DMS79 (cell line): ENCODE results near the gene LYZL4.

ENCODE experiments used
- DNase-seq: peaks from one replicate; lab custom pipeline; 2025; lab: John Stamatoyannopoulos, UW

The LYZL4 gene

GRCh38 chr3:42371776-42372175 lies 38.6 kb downstream of the LYZL4 start:
- no peak for DNase-seq

- DNase-seq, result no peak
Measured at GRCh38 chr3:42369832-42370231, 40.6 kb downstream of the LYZL4 start.

- DNase-seq, result no peak
Measured at GRCh38 chr3:42369304-42369703, 41.1 kb downstream of the LYZL4 start.

- DNase-seq, result no peak
Measured at GRCh38 chr3:42368861-42369260, 41.5 kb downstream of the LYZL4 start.

- no peak for DNase-seq
Measured at GRCh38 chr3:42367903-42368302, 42.5 kb downstream of the LYZL4 start.

- no peak for DNase-seq
Measured at GRCh38 chr3:42366550-42366949, 43.9 kb downstream of the LYZL4 start.

- no peak for DNase-seq
Measured at GRCh38 chr3:42357335-42357734, 53.1 kb downstream of the LYZL4 start.

GRCh38 chr3:42355612-42356011 lies 54.8 kb downstream of the LYZL4 start:
- DNase-seq, result no peak

GRCh38 chr3:42353631-42354030 lies 56.8 kb downstream of the LYZL4 start:
- no peak for DNase-seq

- DNase-seq, result no peak
Measured at GRCh38 chr3:42351207-42351606, 59.2 kb downstream of the LYZL4 start.

GRCh38 chr3:42349765-42350594 lies 60.4 kb downstream of the LYZL4 start:
- DNase-seq, result no peak

GRCh38 chr3:42347928-42348327 lies 62.5 kb downstream of the LYZL4 start:
- DNase-seq, result no peak
